Measurements from ENCODE around the gene SPDEF.

DNA sequence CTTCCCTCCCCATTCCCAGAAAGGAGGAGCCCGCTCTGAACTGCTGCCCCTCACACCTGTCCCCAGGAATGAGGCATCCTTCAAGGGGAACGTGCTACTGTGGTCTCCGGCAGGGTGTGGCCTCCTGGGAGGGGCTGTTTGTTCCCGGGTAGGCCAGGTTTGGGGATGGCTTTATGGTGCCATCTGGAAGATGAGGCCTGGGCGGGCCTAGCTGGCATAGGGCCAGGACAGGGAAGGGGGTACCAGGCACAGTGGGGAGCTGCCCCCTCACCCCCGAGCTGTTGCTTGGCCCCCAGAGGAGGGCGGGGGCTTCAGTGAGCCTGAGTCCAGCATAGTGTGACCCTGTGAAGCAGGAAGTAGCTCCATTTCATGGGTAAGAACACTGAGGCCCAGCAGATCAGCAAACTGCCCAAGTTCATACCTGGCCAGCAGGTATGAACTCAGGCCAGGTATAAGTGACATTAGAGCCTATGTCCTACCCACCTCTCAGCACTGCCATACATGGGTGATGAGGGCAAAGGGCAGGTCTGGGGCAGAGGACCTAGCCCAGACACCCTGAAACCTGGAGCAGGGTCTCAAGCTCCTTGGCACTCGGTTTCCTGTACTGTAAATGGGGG, 17.5 kb upstream of the SPDEF start:
- TF ChIP-seq, protein P1, sequence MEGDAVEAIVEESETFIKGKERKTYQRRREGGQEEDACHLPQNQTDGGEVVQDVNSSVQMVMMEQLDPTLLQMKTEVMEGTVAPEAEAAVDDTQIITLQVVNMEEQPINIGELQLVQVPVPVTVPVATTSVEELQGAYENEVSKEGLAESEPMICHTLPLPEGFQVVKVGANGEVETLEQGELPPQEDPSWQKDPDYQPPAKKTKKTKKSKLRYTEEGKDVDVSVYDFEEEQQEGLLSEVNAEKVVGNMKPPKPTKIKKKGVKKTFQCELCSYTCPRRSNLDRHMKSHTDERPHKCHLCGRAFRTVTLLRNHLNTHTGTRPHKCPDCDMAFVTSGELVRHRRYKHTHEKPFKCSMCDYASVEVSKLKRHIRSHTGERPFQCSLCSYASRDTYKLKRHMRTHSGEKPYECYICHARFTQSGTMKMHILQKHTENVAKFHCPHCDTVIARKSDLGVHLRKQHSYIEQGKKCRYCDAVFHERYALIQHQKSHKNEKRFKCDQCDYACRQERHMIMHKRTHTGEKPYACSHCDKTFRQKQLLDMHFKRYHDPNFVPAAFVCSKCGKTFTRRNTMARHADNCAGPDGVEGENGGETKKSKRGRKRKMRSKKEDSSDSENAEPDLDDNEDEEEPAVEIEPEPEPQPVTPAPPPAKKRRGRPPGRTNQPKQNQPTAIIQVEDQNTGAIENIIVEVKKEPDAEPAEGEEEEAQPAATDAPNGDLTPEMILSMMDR (IDR thresholded peaks at IDR 0.05): no peak
- TF ChIP-seq POLR2A (IDR thresholded peaks at IDR 0.05): no peak
